Hematopoietic multipotent progenitor cell (in vitro differentiated cells): Measurements from ENCODE around the gene KCNJ4. TPM values are rescaled to one million over a fixed set of nuclear protein-coding genes. Genes with fewer than 3 reads are reported as not detected.
"Not testable (repeated sequence)": the region's sequence is repeated elsewhere in the genome, so short reads cannot be mapped to it uniquely, and the experiment has no call there.

Experiments
- DNase-seq, 3 donors: peaks; one replicate each; pipeline ENCODE4 v3.0.0-alpha.2; 2011 to 2015; ENCODE audit warnings: low read depth in 2 of 3, low spot score in 2 of 3
- total RNA-seq: library from RNA; depleted of rRNA; stranded (reverse); fragments of >200 nt; gene quantifications from one replicate; pipeline ENCODE4 v1.2.3, GENCODE V29; 2012

KCNJ4 gene
- total RNA-seq, 1 donor: 0.27 TPM

DNA sequence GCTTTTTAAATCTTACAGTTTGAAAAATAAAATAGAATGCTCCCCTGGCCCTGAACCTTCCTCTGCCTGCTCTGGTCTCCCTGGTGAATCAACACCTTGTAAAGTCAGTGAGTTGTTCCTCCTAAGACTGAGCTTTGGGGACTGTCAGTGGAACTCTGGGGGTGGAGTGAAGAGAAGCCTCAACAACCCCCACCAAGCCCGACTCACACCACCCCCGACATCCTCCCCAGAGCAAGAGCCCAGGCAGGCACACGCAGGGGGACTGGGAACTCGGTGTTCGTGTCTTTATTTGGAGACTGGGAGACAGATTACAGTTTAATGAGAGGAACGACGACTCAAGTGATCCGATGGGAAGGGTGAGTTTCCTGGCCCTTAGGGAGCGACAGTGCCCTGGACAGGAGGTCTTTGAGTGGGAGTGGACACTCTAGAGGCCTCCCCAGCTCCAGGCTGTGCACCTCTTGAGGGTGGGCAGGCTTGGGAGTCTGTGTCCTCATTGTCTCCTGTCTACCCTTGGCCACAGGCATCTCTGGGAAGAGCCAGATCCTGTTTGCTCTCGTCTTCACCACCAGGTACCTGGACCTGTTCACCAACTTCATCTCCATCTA is 19.1 kb upstream of the KCNJ4 start:
- DNase-seq: no peak

DNA sequence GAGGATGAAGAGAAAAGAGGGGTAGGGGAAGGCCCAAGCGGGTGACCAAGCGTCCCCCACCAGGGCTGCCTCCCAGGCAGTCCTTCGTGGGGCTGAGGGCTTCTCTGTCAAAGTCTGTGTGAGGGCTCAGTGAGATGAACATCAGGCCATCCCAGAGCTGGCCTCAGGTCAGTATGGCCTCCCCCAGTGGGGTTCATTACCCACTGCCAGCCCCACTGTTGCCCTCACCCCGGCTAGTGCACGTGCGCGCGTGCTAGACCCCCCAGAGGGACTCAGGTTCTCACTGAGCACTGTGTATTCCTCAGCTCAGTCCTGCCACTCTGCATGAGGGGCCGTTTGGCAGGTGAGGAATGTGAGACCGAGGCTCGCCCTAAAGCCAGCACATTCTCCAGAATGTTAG is 16.2 kb upstream of the KCNJ4 start:
- no peak for DNase-seq

DNA sequence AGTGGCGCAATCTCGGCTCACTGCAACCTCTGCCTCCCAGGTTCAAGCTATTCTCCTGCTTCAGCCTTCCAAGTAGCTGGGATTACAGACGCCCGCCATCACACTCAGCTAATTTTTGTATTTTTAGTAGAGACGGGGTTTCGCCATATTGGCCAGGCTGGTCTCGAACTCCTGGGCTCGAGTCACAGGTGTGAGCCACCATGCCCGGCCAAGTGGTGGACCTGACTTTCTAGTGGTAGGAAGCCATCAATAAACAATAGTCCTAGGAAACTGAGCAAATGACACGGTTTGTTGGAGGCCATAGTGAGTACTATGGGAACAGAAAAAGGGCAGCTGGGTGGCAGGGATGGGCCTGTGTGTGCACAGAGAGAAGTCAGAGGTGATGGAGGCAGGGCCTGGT is 15.2 kb upstream of the KCNJ4 start:
- DNase-seq: not testable (repeated sequence)

DNA sequence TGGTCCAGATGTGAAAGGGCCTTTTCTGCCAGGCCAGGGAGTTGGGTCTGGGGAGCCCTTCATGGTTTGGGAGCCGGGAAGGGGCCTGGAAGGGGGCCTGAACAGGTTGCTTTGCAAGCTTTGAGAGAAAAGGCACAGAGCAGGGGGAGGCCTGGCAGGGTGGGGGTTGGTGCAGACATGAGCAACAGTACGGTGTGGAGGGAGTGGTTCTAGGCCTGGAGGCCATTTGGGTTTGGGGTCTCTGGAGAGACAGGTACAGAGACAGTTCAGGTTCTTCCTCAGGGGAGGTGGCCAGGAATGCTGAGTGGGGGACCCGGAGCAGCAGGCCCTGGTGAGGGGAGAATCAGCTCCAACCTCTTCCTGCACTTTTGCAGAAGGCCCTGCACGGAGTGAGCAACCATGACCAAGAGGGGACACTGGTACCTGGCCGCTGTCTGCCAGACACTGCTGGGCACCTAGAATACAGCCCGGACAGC is 14.3 kb upstream of the KCNJ4 start:
- no peak for DNase-seq

DNA sequence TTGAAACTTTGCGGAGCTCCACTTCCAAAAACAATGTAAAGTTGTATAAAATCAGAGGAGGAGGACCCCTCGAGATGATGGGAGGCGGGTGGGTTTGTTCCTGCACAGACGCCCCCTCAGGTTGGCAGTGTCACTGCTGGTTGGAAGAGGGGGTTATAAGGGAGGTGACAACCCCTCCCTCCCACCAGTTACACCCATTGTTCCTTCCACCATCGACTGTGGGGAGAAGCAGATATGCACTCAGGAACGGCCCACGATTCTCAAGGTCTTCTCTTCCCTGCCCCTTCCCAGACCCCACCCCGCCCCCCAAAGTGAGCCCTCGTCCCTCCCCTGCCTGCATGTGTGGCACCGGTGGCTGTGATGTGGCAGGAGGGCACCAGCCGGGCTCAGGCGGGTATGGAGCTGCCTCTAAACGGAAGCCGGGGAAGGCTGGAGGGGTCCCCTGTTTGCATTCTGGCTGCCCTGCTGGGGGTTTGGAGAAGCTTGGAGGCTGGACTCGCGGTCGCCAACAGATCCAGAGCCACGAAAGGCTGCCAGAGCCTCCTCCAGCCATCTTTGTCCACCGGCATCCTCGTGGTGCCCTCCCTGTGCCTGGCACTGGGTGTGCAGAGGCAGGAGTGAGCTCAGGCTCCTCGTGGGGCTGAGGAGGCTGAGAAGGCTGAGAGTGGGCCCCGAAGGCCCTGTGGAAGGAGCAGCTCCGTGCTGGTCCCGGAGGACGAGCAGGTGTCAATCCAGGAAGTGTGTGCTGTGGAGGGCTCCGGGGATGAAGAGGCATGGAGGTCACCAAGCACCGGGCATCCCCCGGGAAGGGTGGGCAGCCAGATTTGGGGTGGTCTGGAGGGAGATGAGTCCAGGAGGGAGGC is 13.7 kb upstream of the KCNJ4 start:
- DNase-seq: peak in 1 of 3 donors; percentile 51

DNA sequence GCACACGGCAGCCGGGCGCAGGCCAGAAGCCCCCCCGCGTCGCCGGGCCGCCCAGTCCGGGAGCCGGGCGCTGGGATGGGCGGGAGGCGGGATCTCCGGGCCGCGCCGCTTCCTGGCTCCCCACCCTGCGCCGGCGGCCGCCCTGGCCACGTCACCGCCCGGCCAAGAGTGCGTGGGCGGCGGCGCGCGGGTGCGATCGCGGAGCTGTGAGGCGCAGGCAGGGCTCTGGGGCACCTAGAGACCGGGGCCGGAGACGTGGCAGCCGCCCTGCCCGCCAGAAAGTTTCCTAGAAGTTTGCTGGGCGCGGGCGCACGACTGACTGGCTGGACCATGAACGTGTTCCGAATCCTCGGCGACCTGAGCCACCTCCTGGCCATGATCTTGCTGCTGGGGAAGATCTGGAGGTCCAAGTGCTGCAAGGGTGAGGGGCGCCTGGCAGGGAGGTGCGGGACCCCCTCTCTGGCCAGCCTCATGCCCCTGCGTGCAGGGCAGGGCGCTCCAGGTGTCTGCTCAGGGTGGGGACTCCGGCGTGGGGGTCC is 13.0 kb upstream of the KCNJ4 start, which contains the start of gene KDELR3:
Gene KDELR3 (plus strand): TSS at position 193 of the 539 bp plus-strand sequence. CDS start 138 bp downstream, at position 331.
- peak in 2 of 3 donors; percentile 43 to 46 for DNase-seq

DNA sequence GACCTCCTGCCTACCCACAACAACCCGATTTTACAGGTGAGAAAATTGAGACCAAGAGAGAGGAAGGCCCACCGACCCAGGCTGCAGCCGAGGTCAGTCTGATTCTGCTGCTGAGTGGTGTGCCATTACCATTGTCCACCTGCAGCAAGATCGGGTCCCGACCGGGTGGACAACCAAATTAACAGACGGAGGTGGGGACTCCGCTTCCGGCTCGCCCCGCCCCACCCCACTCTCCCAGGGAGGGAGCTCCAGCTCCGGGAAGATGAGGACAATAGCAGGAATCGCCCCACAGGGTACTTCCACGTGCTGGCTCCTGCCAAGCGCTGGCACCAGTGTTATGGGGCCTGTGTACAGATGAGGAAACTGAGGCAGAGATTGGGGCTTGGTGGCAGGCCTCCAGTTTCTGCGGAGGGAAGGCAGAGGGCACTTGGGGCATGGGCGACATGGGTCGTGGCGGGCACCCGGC is 12.5 kb upstream of the KCNJ4 start:
- no peak for DNase-seq

DNA sequence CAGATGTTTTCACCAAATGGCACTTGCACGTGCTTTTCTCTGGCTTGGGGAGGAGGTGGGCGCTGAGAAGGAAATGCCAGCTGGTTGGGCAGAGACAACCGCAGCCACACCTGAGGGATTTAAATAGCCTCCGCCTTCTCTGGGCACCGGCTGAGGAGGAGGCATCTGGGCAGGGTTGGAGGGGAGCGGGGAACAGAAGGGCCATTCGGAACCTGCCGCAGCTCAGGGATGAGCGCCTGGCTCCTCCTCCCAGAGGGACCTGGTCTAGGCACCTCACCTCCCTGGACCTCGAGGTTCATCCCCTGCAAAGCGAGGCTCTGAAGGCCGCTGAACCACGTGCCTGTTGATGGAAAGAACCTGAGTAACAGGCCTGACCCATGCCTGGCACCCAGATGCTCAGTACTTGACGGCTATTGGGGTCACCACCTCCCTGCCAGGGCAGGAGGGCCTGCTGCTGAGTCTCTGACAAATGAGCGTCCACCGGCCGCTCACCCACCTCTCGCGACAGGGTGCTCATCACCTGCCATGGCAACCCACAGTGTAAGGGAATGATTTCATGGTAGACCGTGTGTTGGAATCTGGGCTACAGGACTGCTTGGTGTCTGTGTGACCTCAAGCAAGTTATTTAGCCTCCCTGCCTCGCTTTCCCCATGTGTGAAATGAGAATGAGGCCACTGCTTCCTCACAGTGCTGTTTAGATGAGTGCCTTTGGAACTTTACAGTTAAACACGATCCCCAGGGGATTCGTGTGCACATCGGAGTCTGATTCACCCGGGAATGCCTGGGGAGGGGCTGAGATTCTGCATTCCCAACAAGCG is 10.9 kb upstream of the KCNJ4 start:
- no peak for DNase-seq

DNA sequence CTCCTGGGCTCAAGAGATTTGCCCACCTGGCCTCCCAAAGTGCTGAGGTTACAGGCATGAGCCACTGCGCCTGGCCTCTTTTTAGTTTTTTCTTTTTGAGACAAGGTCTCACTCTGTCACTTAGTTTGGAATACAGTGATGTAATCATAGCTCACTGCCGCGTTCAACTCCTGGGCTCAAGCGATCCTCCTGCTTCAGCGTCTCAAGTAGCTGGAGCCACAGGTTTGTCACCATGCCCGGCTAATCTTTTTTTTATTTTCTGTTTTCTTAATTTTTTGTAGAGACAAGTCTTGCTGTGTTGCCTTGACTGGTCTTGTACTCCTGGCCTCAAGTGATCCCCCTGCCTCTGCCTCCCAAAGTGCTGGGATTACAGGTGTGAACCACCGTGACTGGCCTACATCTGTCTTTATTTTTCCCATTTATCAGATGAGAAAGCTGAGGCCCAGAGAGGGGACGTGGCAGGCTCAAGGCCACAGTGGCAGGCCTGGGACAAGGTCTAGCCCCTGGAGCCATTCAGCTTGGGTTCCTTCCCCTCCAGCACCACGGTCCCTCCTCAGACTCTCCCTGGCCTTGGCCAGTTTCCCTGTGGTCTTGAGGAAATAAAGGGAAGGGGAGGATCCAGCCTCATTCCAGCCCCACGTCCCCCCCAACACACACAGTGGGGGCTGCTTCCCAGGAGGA is 10.1 kb upstream of the KCNJ4 start:
- DNase-seq: no peak

DNA sequence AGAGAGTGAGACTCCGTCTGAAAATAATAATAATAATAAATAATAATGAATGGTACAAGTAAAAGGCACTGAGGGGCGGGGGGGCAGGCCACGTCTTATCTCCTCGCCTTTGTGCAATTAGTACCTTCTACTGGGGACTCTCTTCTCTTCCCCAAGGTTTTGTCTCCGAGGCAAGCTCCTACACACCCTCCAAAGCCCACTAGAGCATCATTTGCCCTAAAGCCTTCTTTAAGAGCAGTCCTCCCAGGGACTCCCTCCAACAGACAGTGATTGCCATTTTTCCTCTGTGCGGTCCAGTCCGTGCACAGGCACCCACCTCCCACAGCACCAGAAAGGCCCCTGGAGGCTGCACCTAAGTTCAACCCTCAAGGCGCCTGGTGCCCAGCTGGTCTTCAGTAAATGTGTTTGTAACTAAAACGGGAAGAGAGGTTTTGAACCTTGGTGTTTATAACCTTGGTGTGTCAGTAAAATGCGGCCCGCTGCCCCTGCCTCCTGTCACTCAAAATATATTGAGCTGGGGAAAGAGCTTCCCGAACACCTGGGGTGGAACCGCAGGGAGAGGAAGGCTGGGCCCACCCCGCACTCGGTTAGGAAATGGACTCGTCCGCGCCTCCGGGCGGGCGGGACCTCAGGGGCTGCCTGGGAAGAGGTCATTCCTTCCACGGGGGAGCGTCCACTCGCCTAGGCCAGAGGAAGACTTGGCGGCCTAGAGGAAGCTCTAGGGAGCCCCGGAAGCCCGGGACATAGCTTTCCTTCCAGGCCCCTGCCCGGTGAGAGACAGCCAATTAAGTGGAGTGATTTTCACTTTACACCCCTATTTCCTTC is 8.2 kb upstream of the KCNJ4 start:
- DNase-seq: peak in 2 of 3 donors; percentile 46 to 75

DNA sequence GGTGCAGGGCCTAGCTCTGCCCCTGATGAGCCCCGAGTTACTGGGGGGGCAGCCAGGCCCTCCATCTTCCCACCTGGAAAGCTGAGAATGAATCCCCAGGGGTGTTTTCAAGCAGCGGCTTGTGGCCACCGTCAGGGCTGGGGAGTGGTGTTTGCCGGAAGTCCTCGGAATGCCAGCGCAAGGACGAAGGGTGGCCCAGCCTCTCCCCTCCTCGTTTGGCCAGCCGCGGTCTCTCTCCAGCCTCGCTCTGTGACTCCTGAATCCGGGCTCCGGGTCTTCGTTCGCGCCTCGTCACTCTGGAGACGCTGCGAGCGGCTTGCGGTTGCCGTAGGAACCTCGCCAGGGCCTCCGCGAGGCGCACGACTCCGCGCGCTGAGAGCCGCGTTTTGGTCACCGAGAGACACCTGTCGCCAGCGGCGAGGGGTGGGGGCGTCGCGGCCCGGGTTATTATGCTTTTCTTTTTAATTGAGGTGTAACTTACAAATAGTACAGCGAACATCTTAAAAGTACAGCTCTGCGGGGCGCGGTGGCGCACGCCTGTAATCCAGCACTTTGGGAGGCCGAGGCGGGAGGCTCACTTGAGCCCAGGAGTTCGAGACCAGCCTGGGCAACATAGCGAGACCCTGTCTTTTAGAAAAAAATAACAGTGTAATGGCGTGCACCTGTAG is 6.5 kb upstream of the KCNJ4 start:
- peak in 2 of 3 donors; percentile 83 to 86 for DNase-seq

DNA sequence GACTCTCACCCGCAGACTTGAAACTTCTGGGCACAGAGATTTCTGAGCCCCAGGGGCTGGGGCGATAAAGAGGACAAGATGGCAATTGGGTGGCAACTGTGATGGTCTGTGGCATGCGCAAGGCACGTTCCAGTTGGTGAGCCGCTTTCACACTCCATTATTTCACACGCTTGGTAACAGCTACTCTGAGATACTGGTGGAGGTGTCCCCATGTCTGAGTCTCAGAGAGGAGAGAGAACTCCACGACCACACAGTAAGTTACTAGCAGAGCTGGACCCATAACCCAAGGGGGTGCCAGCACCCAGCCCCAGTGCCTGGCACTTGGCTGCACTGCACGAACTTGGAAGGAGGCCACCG is 6.0 kb upstream of the KCNJ4 start:
- DNase-seq: peak in 1 of 3 donors; percentile 27

DNA sequence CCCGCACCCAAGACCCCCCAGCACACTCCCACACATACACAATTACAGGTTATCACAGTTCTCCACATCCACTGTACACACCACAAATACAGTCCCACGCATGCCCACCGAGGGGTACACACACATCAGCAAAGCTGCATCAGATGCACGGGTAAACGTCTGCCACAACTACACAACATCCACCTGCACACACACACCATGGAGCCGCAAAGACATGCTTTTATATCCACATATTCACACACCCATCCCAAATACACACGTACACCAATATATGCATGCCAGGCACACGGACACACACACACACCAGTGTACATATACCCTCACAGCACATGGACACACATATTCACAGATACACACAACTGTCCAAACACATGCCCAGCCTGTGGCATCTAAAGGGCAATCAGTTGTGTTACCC is 5.4 kb upstream of the KCNJ4 start:
- no peak for DNase-seq

DNA sequence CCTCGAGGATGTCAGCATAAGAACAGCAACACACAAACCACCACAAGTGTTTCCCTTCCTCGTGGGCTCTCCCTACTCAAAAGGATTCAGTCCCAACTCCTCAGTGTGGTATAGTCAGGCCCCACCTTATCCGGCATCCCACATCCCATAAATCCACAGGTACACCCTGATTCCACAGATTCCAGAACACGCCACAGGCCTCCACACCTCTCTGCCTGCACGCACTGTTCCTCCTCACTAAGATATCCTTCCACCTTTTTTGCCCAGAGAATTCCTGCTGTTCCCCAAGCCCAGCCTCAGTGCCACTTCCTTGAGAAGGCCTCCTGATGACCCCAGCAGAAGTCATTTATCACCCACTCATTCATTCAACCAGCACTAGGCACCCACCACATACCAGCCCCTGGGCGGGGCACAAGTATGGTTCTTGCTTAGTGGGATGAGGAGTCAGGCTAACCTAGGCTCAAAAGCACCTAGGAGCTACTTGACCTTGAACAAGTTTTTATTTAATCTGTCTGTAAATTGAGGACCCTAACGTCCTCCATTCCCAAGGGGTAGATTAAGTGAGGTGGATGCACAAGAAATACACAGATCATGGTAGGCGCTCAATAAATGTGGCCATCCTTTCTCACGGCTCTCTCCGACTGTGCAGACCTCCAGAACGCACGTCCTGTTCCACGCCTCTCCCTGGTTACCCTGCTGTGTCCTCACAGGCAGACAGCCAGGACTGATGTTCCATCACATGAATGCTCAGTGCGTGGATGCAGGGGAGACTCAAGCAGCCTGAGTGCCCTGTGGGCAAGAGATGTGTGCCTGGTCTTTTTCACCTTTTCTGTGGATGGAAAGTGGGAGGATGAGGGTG is 2.1 kb upstream of the KCNJ4 start:
- no peak for DNase-seq

DNA sequence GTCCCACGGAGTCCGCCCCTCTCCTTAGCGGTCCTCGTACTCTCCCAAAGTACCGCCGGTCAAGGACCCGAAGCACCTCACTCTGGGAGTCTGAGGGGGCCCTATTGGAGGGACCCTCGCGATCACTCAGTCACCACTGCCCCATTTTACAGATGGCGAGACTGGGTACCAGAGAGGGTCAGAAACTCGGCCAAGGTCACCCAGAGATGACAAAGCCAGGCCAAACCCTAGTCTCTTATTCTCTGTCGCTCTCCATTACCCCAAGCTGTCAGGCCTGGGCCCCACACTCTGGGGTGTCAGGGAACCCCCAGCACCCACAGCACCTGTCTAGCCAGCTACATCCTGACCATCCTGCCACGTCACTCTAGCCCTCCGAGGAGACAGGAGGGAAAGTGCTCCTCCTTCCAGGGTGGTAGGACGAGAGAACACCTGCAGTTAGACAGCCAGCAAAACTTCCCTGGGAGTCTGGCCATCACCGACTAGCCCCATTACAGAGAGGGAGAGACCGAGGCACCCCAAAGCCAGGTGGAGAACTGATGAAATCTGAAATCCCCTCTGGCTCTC is 1.4 kb upstream of the KCNJ4 start:
- DNase-seq: no peak

DNA sequence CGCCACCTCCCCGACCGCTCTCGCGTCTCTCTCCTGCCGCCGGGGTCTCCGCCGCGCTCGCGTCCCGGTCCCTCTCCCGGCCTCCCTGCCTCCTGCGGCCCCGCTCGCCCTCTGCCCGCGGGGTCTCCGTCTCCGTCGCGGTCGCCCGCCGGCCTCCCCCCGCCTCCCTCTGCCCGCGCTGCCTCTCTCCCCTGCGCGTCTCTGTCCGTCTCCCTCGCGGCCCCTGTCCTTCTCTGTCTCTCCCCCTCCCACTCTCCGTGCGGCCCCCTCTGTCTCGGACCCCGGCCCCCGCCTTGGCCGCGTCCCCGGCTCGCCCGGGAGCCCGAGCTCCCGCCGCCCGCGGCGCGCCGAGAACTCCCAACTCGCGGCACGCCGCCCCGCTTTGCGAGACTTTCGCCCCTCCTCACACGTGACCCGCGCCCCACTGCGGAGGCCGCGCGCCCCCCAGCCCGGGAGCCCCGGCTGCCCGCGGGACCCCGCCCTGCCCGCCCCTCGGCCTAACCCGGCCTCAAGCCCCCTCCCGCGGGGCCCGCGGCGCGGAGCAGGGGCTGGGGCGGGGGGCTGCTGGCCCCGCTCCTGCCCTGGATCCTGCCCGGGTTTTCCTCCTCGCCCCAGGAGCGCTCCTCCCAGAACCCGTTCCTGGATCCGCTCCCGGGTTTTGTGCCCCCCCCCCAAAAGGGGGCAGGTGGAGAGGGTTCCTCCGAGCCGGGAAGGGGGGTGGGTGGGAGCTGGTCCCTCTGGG is 702 bp upstream of the KCNJ4 start:
- peak in 2 of 3 donors; percentile 61 to 65 for DNase-seq
